Measurements from ENCODE around the gene COX19. TPM values are rescaled to one million over a fixed set of nuclear protein-coding genes. Genes with fewer than 3 reads are reported as not detected.

The COX19 gene
- total and polyA plus RNA-seq, 4 donors = 5.6 to 17.0 (median 8.0) TPM

DNA sequence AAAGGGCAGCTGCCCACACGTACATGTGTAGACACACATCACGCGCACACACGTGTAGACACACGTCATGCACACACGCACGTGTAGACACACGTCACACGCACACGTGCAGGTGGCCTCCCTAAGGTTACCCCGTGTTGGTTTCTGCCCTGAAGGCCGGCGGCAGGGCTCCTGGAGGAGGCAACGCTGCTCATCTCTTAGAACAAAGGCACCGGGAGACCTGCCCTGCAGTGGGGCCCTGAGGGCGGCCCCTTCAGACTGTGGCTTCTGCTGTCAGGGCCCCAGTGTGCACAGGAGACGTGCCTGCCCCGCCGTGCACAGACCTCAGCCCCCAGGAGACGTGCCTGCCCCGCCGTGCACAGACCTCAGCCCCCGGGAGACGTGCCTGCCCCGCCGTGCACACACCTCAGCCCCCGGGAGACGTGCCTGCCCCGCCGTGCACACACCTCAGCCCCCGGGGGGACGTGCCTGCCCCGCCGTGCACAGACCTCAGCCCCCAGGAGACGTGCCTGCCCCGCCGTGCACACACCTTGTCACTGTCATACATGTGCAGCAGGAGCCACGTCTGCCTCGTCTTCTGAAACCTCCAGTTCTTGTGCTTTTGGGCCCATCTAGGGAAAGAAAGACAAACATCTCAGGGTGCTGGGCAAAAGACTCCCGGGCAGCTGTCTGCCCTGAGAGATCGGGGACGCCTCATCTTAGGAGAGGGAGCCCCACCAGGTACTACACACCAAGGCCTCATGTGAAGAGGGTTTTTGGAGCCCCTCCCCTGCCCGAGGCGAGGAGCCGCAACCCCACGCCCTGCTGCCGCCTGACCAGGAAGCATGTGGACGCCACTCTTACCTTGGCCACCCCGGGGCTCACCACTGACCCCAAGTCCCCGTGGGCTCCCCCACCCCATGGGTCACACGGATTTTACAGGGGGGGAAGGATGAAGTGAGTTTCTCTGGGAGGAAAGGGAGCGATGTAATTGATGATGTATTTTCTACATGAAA, 24.9 kb upstream of the COX19 start:
- H3K27me3 ChIP-seq (ENCODE audit: control insufficient read depth in 3 of 3, insufficient read depth in 3 of 3, low read length in 2 of 3) = no peaks in the 10 kb centered on the region
- no peak for ATAC-seq (ENCODE audit: insufficient read depth, low FRiP score)

DNA sequence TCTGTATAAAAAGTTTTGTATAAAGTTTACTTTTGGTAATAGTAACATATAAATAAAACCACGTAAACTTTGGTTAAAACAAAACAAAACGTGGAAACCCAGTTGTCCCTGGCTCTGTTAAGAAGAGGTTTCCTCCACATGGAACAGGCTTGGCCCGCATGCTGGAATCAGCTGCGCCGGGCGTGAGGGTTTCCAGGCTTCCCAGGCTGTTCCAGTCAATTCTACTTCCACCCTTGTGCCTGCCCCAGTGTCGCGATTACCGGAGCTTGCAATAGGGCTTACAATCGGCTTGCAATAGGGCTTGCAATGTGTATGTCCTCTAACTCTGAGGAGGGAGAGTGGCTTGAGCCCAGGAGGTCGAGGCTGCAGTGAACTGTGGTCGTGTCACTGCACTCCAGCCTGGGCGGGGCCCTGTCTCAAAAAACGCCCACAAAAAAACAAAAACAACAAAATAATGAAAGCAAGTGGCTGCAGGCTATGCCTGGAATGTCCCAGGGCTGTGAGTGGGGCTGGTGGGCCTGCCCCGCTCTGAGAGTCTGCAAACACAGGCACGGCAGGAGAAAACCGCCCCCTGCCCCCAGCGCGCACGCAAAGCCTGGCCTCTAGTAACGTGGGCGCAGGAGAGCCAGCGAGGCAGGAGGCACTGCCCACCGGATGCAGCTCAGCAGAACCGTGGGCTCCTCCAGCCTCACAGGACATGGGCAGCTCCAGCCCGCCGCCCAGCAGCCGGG, 24.0 kb upstream of the COX19 start:
- no peak for DNase-seq
- WGBS, 2 donors = 90 to 92% methylated on average over 28 of the region's 28 CpGs
- TF ChIP-seq, protein P1, sequence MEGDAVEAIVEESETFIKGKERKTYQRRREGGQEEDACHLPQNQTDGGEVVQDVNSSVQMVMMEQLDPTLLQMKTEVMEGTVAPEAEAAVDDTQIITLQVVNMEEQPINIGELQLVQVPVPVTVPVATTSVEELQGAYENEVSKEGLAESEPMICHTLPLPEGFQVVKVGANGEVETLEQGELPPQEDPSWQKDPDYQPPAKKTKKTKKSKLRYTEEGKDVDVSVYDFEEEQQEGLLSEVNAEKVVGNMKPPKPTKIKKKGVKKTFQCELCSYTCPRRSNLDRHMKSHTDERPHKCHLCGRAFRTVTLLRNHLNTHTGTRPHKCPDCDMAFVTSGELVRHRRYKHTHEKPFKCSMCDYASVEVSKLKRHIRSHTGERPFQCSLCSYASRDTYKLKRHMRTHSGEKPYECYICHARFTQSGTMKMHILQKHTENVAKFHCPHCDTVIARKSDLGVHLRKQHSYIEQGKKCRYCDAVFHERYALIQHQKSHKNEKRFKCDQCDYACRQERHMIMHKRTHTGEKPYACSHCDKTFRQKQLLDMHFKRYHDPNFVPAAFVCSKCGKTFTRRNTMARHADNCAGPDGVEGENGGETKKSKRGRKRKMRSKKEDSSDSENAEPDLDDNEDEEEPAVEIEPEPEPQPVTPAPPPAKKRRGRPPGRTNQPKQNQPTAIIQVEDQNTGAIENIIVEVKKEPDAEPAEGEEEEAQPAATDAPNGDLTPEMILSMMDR (IDR thresholded peaks at IDR 0.05; ENCODE audit: control extremely low read depth, extremely low read depth) = no peak

More for the DNA sequence above, 24.9 kb upstream of the COX19 start:
- H3K36me3 ChIP-seq (ENCODE audit: control insufficient read depth in 4 of 4, insufficient read depth in 4 of 4, low read length in 4 of 4) = peaks cover 0 to 39% (median 5%) of the 10 kb centered on the region in 4 donors
- no peaks in the 10 kb centered on the region for H3K4me1 ChIP-seq (ENCODE audit: control insufficient read depth in 5 of 5, insufficient read depth in 5 of 5, low read length in 5 of 5)
- no peak overlapping the region for H3K4me3 ChIP-seq
- no peaks in the 10 kb centered on the region for H3K9me3 ChIP-seq (ENCODE audit: control insufficient read depth in 4 of 4, insufficient read depth in 3 of 4, low read length in 3 of 4)
- WGBS, 2 donors = 90 to 93% methylated on average over 45 to 52 of the region's 52 CpGs
- no peak overlapping the region for H3K9ac ChIP-seq (ENCODE audit: insufficient read depth in 1 of 2, low read length in 2 of 2)
- TF ChIP-seq, protein P1 (IDR thresholded peaks at IDR 0.05; ENCODE audit: control extremely low read depth, extremely low read depth) = no peak
- DNase-seq = no peak
- no peak overlapping the region for H3K27ac ChIP-seq (ENCODE audit: low read depth in 1 of 2, low read length in 1 of 2)

DNA sequence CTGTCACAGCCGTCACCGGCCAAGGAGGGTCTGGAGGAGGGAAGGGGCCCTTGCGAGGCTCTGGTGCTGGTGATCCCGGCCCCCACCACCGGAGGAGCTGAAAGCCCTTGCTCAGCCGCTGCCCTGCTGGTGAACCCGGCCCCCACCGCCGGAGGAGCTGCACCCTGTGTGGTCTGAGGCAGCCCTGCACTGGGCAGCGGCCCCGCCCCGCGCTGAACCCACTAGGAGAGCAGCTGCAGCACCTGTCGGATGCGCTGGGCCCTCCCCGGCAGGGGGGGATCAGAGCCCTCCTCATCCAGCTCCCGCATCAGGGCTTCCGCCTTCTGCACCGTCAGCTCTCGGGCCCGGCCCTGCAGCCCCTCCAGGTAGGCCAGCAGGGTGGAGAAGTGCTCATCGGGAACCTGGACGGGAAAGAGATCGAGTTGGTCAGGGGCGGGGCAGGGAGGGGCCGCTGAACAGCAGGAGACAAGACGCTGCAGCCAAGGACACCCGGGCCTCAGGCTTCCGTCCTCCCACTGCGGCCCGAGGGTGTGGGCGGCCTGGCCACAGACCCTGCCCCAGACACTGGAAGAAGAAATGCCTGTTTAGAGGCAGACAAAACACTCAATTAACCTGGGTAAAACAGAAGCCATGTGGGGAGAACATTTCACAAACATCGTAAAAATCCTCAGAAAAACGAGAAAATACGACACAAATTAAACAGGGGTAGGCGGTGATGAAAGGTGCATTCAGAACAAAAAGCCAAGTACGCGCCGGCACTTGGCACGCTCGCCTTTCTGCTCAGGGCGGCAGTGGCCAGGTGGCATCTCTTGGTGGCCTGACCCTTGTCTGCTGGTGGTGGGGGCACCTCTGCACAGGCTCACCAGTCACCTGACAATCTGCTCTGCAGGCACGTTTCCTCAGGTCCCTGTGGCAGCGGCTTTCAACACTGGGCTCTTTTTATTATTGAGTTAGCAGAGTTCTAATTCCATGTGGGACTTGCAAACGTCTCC, 22.4 kb upstream of the COX19 start:
- Histone ChIP-seq H3K36me3 (ENCODE audit: control insufficient read depth in 4 of 4, insufficient read depth in 4 of 4, low read length in 4 of 4) (peaks cover 0 to 37% (median 5%) of the 10 kb centered on the region in 4 donors), H3K9me3 (ENCODE audit: control insufficient read depth in 4 of 4, insufficient read depth in 3 of 4, low read length in 3 of 4) (no peaks in the 10 kb centered on the region), H3K4me1 (ENCODE audit: control insufficient read depth in 5 of 5, insufficient read depth in 5 of 5, low read length in 5 of 5) (peaks cover 0 to 5% (median 0%) of the 10 kb centered on the region in 5 donors), H3K27me3 (ENCODE audit: control insufficient read depth in 3 of 3, insufficient read depth in 3 of 3, low read length in 2 of 3) (no peaks in the 10 kb centered on the region), H3K27ac (ENCODE audit: low read depth in 1 of 2, low read length in 1 of 2) (no peak overlapping the region), H3K4me3 (no peak overlapping the region), H3K9ac (ENCODE audit: insufficient read depth in 1 of 2, low read length in 2 of 2) (no peak overlapping the region)
- ATAC-seq (ENCODE audit: insufficient read depth, low FRiP score) (no peak), DNase-seq (no peak)
- WGBS, 2 donors = 90 to 95% methylated on average over 45 of the region's 45 CpGs
- TF ChIP-seq, protein P1 (IDR thresholded peaks at IDR 0.05; ENCODE audit: control extremely low read depth, extremely low read depth) = no peak

More for the DNA sequence above, 24.0 kb upstream of the COX19 start:
- no peak overlapping the region for H3K27ac ChIP-seq (ENCODE audit: low read depth in 1 of 2, low read length in 1 of 2)
- H3K36me3 ChIP-seq (ENCODE audit: control insufficient read depth in 4 of 4, insufficient read depth in 4 of 4, low read length in 4 of 4) = peaks cover 0 to 37% (median 5%) of the 10 kb centered on the region in 4 donors
- H3K9me3 ChIP-seq (ENCODE audit: control insufficient read depth in 4 of 4, insufficient read depth in 3 of 4, low read length in 3 of 4) = no peaks in the 10 kb centered on the region
- H3K9ac ChIP-seq (ENCODE audit: insufficient read depth in 1 of 2, low read length in 2 of 2) = no peak overlapping the region
- H3K4me3 ChIP-seq = no peak overlapping the region
- no peaks in the 10 kb centered on the region for H3K4me1 ChIP-seq (ENCODE audit: control insufficient read depth in 5 of 5, insufficient read depth in 5 of 5, low read length in 5 of 5)
- H3K27me3 ChIP-seq (ENCODE audit: control insufficient read depth in 3 of 3, insufficient read depth in 3 of 3, low read length in 2 of 3) = no peaks in the 10 kb centered on the region
- no peak for ATAC-seq (ENCODE audit: insufficient read depth, low FRiP score)

Measured in lung (tissue), 12 donors.